Caco-2 (cell line): Measurements from ENCODE around the gene GHDC. TPM values are rescaled to one million over a fixed set of nuclear protein-coding genes. Genes with fewer than 3 reads are reported as not detected.

Source experiments
- BruUV-seq: library from RNA; stranded (reverse); fragments of 400-500 nt; replicated peaks from 2 replicates; lab custom pipeline; 2021; lab: Mats Ljungman, UMichigan
- CTCF ChIA-PET: fragments of 300-600 bp; sonication (Branson Sonifier 250); formaldehyde crosslinking; loops from one replicate; lab custom pipeline; 2022; ENCODE audit warnings: antibody characterized with exemption; lab: Charles Lee
- POLR2A ChIA-PET: fragments of 300-600 bp; sonication (Branson Sonifier 250); formaldehyde crosslinking; loops from one replicate; lab custom pipeline; 2022; ENCODE audit warnings: antibody characterized with exemption; lab: Charles Lee
- DNase-seq, 2 experiments: peaks; one replicate each; pipeline versions ENCODE4 v3.0.0 to v3.0.0-alpha.2; 2020 to 2022
- H3K27me3 ChIP-seq: replicated peaks from 2 replicates; pipeline ENCODE4 v1.6.0; 2011; ENCODE audit warnings: low read length; ENCODE audit not compliant: control insufficient read depth, insufficient read depth
- H3K36me3 ChIP-seq: 2 replicates; pipeline ENCODE4 v1.5.1; 2011; ENCODE audit warnings: low read length; ENCODE audit not compliant: control insufficient read depth, insufficient read depth
- H3K4me1 ChIP-seq: fragments of 250-450 bp; sonication (Bioruptor Pico); 2 replicates; pipeline ENCODE4 v1.5.1; 2020; ENCODE audit warnings: mild to moderate bottlenecking
- H3K4me3 ChIP-seq: 2 replicates; pipeline ENCODE4 v1.5.1; 2011; ENCODE audit warnings: low read depth, mild to moderate bottlenecking, control low read depth, low read length
- H3K9me3 ChIP-seq: fragments of 250-450 bp; sonication (Bioruptor Pico); 2 replicates; pipeline ENCODE4 v1.5.1; 2020; ENCODE audit warnings: mild to moderate bottlenecking, moderate library complexity
- H3K27ac Mint-ChIP-seq: one replicate; pipeline ENCODE4 v1.8.0; 2022; ENCODE audit warnings: mixed read lengths; ENCODE audit not compliant: unreplicated experiment
- H3K27me3 Mint-ChIP-seq: one replicate; pipeline ENCODE4 v1.8.0; 2022; ENCODE audit warnings: mixed read lengths; ENCODE audit not compliant: insufficient read depth, unreplicated experiment
- H3K36me3 Mint-ChIP-seq: one replicate; pipeline ENCODE4 v1.8.0; 2022; ENCODE audit warnings: mild to moderate bottlenecking, mixed read lengths; ENCODE audit not compliant: insufficient read depth, unreplicated experiment
- H3K4me1 Mint-ChIP-seq: one replicate; pipeline ENCODE4 v1.8.0; 2022; ENCODE audit warnings: low read depth, mixed read lengths; ENCODE audit not compliant: unreplicated experiment
- H3K4me3 Mint-ChIP-seq: one replicate; pipeline ENCODE4 v1.8.0; 2022; ENCODE audit warnings: mild to moderate bottlenecking, moderate library complexity, mixed read lengths; ENCODE audit not compliant: unreplicated experiment
- H3K9me3 Mint-ChIP-seq: one replicate; pipeline ENCODE4 v1.8.0; 2022; ENCODE audit warnings: mixed read lengths; ENCODE audit not compliant: unreplicated experiment
- CTCF ChIP-seq, 2 experiments: fragments of 200-600 bp in 1 of 2; IDR thresholded peaks; 1 replicate in 1 of 2; 2 replicates in 1 of 2; pipeline versions ENCODE4 v1.5.1 to v1.8.0; 2011 to 2022; ENCODE audit warnings: antibody characterized with exemption in 1 of 2, control low read depth in 1 of 2, inconsistent platforms in 1 of 2, low read depth in 1 of 2, low read length in 1 of 2, mild to moderate bottlenecking in 1 of 2, moderate library complexity in 1 of 2; ENCODE audit not compliant: insufficient read depth in 1 of 2, severe bottlenecking in 1 of 2, unreplicated experiment in 1 of 2
- intact Hi-C: fragments of 100-400 bp; cut with micrococcal nuclease; formaldehyde crosslinking; loops from one replicate; pipeline ENCODE4 v1.10.0; 2022; ENCODE audit not compliant: unreplicated experiment
- total RNA-seq: library from RNA; stranded (reverse); gene quantifications from 2 replicates; pipeline ENCODE4 v1.2.3, GENCODE V29; 2022

GHDC gene
- total RNA-seq, 1 experiment from 2014 or later: 17.7 TPM

GRCh38 chr17:42180922-42181850 is 13.1 kb downstream of the GHDC start, which contains the start of gene KCNH4:
Gene KCNH4, minus strand, starts transcription at chr17:42181142. Its CDS starts 197 bp downstream, at chr17:42180945.
- no peaks in the 10 kb centered on the region; the same call in 1 of the 2 replicates for H3K27me3 ChIP-seq
- intact Hi-C loops: loop anchor here (1.0 to 5.0 kb wide), 2 partner anchors 26 to 59 kb away; partner anchors contain the start of genes HSPB9 and KAT2A
- TF ChIP-seq CTCF (IDR thresholded peaks at IDR 0.05; ENCODE audit: insufficient read depth in 1 of 2, low read depth in 1 of 2, low read length in 1 of 2, severe bottlenecking in 1 of 2, unreplicated experiment in 1 of 2): peak in 1 of 2 experiments; percentile 36
- H3K4me1 Mint-ChIP-seq: peaks cover 16% of the 10 kb centered on the region
- peaks cover 5% of the 10 kb centered on the region for H3K36me3 Mint-ChIP-seq
- H3K4me3 ChIP-seq: peak within 1 kb of the TSS; percentile 45
- H3K4me3 Mint-ChIP-seq: peak within 1 kb of the TSS; percentile 62
- ChIA-PET POLR2A (no interaction called here), CTCF (interaction anchor here (0.6 to 1.5 kb wide), 7 partner anchors 18 to 394 kb away, joined by 3 to 8 read pairs (median 3); partner anchors contain the start of gene KAT2A)
- no peak within 1 kb of the TSS for H3K27ac Mint-ChIP-seq
- no peaks in the 10 kb centered on the region for H3K36me3 ChIP-seq
- H3K9me3 ChIP-seq: no peaks in the 10 kb centered on the region
- no TSS peak for BruUV-seq
- H3K4me1 ChIP-seq: peaks cover 20% of the 10 kb centered on the region
- DNase-seq: peak; percentile 80 to 87
- H3K9me3 Mint-ChIP-seq: no peaks in the 10 kb centered on the region
- peaks cover 8% of the 10 kb centered on the region for H3K27me3 Mint-ChIP-seq

GRCh38 chr17:42180411-42180921 is 13.8 kb downstream of the GHDC start:
- intact Hi-C loops: loop anchor here (5.0 kb wide), 1 partner anchor 58 kb away; the partner anchor contains the start of genes HSPB9 and KAT2A
- Histone ChIP-seq H3K4me3 (peak overlapping the region; percentile 45), H3K36me3 (no peaks in the 10 kb centered on the region), H3K9me3 (no peaks in the 10 kb centered on the region), H3K27me3 (no peaks in the 10 kb centered on the region; the same call in 1 of the 2 replicates), H3K4me1 (peaks cover 20% of the 10 kb centered on the region)
- peaks cover 11% of the 10 kb centered on the region for H3K4me1 Mint-ChIP-seq
- H3K36me3 Mint-ChIP-seq: peaks cover 5% of the 10 kb centered on the region
- H3K27me3 Mint-ChIP-seq: peaks cover 8% of the 10 kb centered on the region
- ChIA-PET CTCF (interaction anchor here (1.3 to 1.5 kb wide), 2 partner anchors 45 to 50 kb away, joined by 5 to 8 read pairs; no protein-coding TSS in a partner anchor), POLR2A (no interaction called here)
- TF ChIP-seq CTCF (IDR thresholded peaks at IDR 0.05; ENCODE audit: insufficient read depth in 1 of 2, low read depth in 1 of 2, low read length in 1 of 2, severe bottlenecking in 1 of 2, unreplicated experiment in 1 of 2): no peak
- peak overlapping the region; percentile 62 for H3K4me3 Mint-ChIP-seq
- H3K9me3 Mint-ChIP-seq: no peaks in the 10 kb centered on the region
- no peak for DNase-seq
- BruUV-seq: no TSS peak
- no peak overlapping the region for H3K27ac Mint-ChIP-seq

- intact Hi-C loops: loop anchor here (5.0 kb wide), 1 partner anchor 58 kb away; the partner anchor contains the start of genes HSPB9 and KAT2A
- H3K4me3 ChIP-seq: no peak overlapping the region
- no peaks in the 10 kb centered on the region for H3K9me3 Mint-ChIP-seq
- BruUV-seq: no TSS peak
- no peaks in the 10 kb centered on the region for H3K9me3 ChIP-seq
- ChIA-PET CTCF (no interaction called here), POLR2A (no interaction called here)
- no peak for TF ChIP-seq CTCF (IDR thresholded peaks at IDR 0.05; ENCODE audit: insufficient read depth in 1 of 2, low read depth in 1 of 2, low read length in 1 of 2, severe bottlenecking in 1 of 2, unreplicated experiment in 1 of 2)
- peaks cover 20% of the 10 kb centered on the region for H3K4me1 ChIP-seq
- peak; percentile 58 to 70 for DNase-seq
- peaks cover 5% of the 10 kb centered on the region for H3K36me3 Mint-ChIP-seq
- H3K27ac Mint-ChIP-seq: no peak overlapping the region
- H3K36me3 ChIP-seq: no peaks in the 10 kb centered on the region
- peaks cover 8% of the 10 kb centered on the region for H3K27me3 Mint-ChIP-seq
- peak overlapping the region; percentile 62 for H3K4me3 Mint-ChIP-seq
- H3K4me1 Mint-ChIP-seq: peaks cover 11% of the 10 kb centered on the region
- H3K27me3 ChIP-seq: no peaks in the 10 kb centered on the region; the same call in 1 of the 2 replicates
These were observed 14.3 kb downstream of the GHDC start for GRCh38 chr17:42179911-42180410.
